Measurements from ENCODE around the gene DMD. TPM values are rescaled to one million over a fixed set of nuclear protein-coding genes. Genes with fewer than 3 reads are reported as not detected.

DMD gene
- polyA plus RNA-seq, 3 donors = 0.23 TPM; not detected in 2

DNA sequence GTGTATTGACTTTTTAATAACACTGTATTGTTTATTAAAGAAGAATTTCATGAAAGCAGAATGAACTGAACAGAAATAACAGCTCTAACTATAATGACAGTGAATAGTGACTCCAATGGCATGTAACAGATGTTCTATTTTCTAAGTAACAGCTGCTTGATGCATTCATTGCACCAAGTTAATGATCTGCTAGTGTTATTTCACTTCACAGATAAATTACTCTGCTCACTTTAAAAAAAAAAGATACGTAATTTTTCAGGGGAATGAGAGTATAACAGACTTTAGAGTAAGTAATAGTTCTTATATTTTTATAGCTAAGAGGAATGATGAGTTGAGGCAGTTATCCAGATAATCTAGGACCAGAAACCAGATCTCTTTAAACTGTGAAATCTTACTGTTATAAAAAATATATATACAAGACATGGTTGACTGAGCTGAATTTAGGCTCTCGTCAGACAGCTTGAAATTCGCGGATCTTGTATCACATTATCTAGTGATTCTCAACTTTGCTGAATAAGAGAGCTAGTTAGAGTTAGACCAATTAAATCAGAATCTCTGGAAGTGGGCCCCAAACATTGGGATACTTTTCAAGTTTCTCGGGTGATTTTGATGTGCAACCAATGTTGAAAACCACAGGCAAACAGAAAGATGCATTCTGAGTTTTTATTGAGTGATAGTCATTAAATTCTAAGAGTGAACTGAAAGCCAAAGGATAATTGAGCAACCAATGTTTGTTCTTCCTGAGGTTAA lies 840.7 kb downstream of the DMD start:
- WGBS (ENCODE audit: insufficient coverage) = no CpG with 5 or more reads among the region's 5 CpGs

DNA sequence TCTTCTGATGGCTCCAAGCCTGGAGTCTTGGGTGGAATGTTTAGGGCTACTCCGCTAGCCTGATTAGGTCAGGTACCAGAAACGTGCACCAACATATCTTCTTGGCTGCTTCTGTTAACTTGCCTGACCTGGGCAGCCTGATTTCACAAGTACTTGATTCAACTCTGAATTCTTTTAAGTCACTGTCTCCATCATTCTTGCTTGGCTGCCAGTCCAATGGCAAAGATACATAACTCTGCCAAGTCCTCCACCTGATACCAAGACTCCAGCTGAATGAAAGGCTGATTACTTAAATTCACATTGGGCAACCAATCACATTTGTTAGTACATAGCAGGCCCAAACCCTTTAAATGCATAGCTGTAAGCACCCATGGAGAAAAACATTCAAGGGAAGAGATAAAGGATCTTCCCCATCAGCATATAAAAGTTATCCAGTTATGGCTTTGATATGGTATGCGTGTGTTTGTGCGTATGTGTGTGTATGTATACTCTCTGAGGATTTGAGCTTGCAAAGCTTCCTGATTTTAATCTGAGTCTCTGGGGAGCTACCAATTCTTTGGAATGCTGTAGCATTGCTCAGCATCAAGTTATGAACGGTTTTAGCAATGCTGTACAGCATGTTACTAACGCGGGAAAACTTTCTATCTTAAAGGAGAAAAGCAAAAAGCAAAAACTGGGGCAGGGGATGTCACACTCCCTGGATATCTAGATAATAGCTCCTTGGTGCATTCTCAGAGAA lies 917.2 kb downstream of the DMD start:
- no peaks in the 10 kb centered on the region for H3K4me1 Mint-ChIP-seq
- H3K4me3 ChIP-seq (replicated peaks in 1 of 3; ENCODE audit: low read depth in 2 of 3, low read length in 3 of 3) = no peak overlapping the region
- no peak for DNase-seq
- no peaks in the 10 kb centered on the region for H3K27me3 Mint-ChIP-seq (ENCODE audit: low read depth in 3 of 3)
- H3K9me3 ChIP-seq (replicated peaks in 1 of 2; ENCODE audit: control insufficient read depth in 1 of 2, insufficient read depth in 1 of 2, low read length in 2 of 2) = no peaks in the 10 kb centered on the region
- no peak overlapping the region for H2AFZ ChIP-seq (ENCODE audit: insufficient read depth, low read depth, low read length, poor library complexity, severe bottlenecking)
- no peak overlapping the region for H3K4me3 Mint-ChIP-seq
- no peaks in the 10 kb centered on the region for H3K79me2 ChIP-seq (ENCODE audit: insufficient read depth, low read length)
- WGBS (ENCODE audit: insufficient coverage) = 100% methylated on average over 2 of the region's 7 CpGs
- intact Hi-C loops (cut with micrococcal nuclease) = no loop called here
- H3K4me2 ChIP-seq (replicated peaks; ENCODE audit: extremely low read depth, low read length, poor library complexity, severe bottlenecking) = no peak overlapping the region
- H3K27ac Mint-ChIP-seq = no peak overlapping the region
- H3K4me1 ChIP-seq (ENCODE audit: control insufficient read depth in 1 of 2, insufficient read depth in 2 of 2, low read length in 2 of 2) = no peaks in the 10 kb centered on the region
- H3K9me3 Mint-ChIP-seq = peaks cover 0 to 4% (median 3%) of the 10 kb centered on the region in 7 donors
- no peak overlapping the region for H3K9ac ChIP-seq (ENCODE audit: insufficient read depth, low read length, poor library complexity, severe bottlenecking)
- no peaks in the 10 kb centered on the region for H4K20me1 ChIP-seq (ENCODE audit: insufficient read depth, low read length)
- H3K27ac ChIP-seq (ENCODE audit: low read depth in 1 of 2, low read length in 2 of 2) = no peak overlapping the region
- no peaks in the 10 kb centered on the region for H3K36me3 Mint-ChIP-seq
- TF ChIP-seq, protein P1, sequence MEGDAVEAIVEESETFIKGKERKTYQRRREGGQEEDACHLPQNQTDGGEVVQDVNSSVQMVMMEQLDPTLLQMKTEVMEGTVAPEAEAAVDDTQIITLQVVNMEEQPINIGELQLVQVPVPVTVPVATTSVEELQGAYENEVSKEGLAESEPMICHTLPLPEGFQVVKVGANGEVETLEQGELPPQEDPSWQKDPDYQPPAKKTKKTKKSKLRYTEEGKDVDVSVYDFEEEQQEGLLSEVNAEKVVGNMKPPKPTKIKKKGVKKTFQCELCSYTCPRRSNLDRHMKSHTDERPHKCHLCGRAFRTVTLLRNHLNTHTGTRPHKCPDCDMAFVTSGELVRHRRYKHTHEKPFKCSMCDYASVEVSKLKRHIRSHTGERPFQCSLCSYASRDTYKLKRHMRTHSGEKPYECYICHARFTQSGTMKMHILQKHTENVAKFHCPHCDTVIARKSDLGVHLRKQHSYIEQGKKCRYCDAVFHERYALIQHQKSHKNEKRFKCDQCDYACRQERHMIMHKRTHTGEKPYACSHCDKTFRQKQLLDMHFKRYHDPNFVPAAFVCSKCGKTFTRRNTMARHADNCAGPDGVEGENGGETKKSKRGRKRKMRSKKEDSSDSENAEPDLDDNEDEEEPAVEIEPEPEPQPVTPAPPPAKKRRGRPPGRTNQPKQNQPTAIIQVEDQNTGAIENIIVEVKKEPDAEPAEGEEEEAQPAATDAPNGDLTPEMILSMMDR (IDR thresholded peaks at IDR 0.05) = no peak
- no peaks in the 10 kb centered on the region for H3K36me3 ChIP-seq (replicated peaks in 1 of 2; ENCODE audit: control insufficient read depth in 1 of 2, insufficient read depth in 2 of 2, low read length in 2 of 2)
- H3K27me3 ChIP-seq (ENCODE audit: control insufficient read depth in 2 of 2, insufficient read depth in 2 of 2, low read length in 2 of 2) = no peaks in the 10 kb centered on the region

More for the DNA sequence above, 840.7 kb downstream of the DMD start:
- no peak overlapping the region for H3K27ac Mint-ChIP-seq
- H3K4me2 ChIP-seq (replicated peaks; ENCODE audit: extremely low read depth, low read length, poor library complexity, severe bottlenecking) = no peak overlapping the region
- no peak overlapping the region for H3K9ac ChIP-seq (ENCODE audit: insufficient read depth, low read length, poor library complexity, severe bottlenecking)
- DNase-seq = no peak
- no peaks in the 10 kb centered on the region for H3K36me3 ChIP-seq (replicated peaks in 1 of 2; ENCODE audit: control insufficient read depth in 1 of 2, insufficient read depth in 2 of 2, low read length in 2 of 2)
- H3K4me3 ChIP-seq (replicated peaks in 1 of 3; ENCODE audit: low read depth in 2 of 3, low read length in 3 of 3) = no peak overlapping the region
- TF ChIP-seq, protein P1 (IDR thresholded peaks at IDR 0.05) = no peak
- H3K4me1 Mint-ChIP-seq = no peaks in the 10 kb centered on the region
- no peaks in the 10 kb centered on the region for H3K36me3 Mint-ChIP-seq
- H2AFZ ChIP-seq (ENCODE audit: insufficient read depth, low read depth, low read length, poor library complexity, severe bottlenecking) = no peak overlapping the region
- H3K27me3 ChIP-seq (ENCODE audit: control insufficient read depth in 2 of 2, insufficient read depth in 2 of 2, low read length in 2 of 2) = no peaks in the 10 kb centered on the region
- no peak overlapping the region for H3K4me3 Mint-ChIP-seq
- H3K4me1 ChIP-seq (ENCODE audit: control insufficient read depth in 1 of 2, insufficient read depth in 2 of 2, low read length in 2 of 2) = no peaks in the 10 kb centered on the region
- H3K79me2 ChIP-seq (ENCODE audit: insufficient read depth, low read length) = no peaks in the 10 kb centered on the region
- no peaks in the 10 kb centered on the region for H3K9me3 ChIP-seq (replicated peaks in 1 of 2; ENCODE audit: control insufficient read depth in 1 of 2, insufficient read depth in 1 of 2, low read length in 2 of 2)
- no peak overlapping the region for H3K27ac ChIP-seq (ENCODE audit: low read depth in 1 of 2, low read length in 2 of 2)
- no peaks in the 10 kb centered on the region for H3K27me3 Mint-ChIP-seq (ENCODE audit: low read depth in 3 of 3)
- H4K20me1 ChIP-seq (ENCODE audit: insufficient read depth, low read length) = no peaks in the 10 kb centered on the region
- intact Hi-C loops (cut with micrococcal nuclease) = no loop called here
- no peaks in the 10 kb centered on the region for H3K9me3 Mint-ChIP-seq

Data from CD14-positive monocyte (primary cell).